Measurements from ENCODE around the gene OR7A17.

- TF ChIP-seq CTCF (IDR thresholded peaks at IDR 0.05) (no peak), ZFX (IDR thresholded peaks at IDR 0.05; ENCODE audit: borderline replicate concordance) (no peak)
Measured at GRCh38 chr19:14840206-14840605, 45.7 kb downstream of the OR7A17 start.
